ENCODE measurements around the gene GLYATL2.

The GLYATL2 gene

GRCh38 chr11:58844361-58845005, at the start of gene GLYATL2:
GLYATL2 (minus strand) TSS chr11:58844704; CDS start chr11:58839612, 5,092 bp downstream.
- DNase-seq (ENCODE audit: low read depth): no peak

GRCh38 chr11:58893899-58894298, 49.4 kb upstream of the GLYATL2 start:
- DNase-seq (ENCODE audit: low read depth): no peak

GRCh38 chr11:58888579-58888978, 44.1 kb upstream of the GLYATL2 start:
- DNase-seq (ENCODE audit: low read depth): no peak

GRCh38 chr11:58887452-58887851, 42.9 kb upstream of the GLYATL2 start:
- DNase-seq (ENCODE audit: low read depth): no peak

- no peak for DNase-seq (ENCODE audit: low read depth)
Measured at GRCh38 chr11:58880625-58881024, 36.1 kb upstream of the GLYATL2 start.

- no peak for DNase-seq (ENCODE audit: low read depth)
Measured at GRCh38 chr11:58880166-58880565, 35.7 kb upstream of the GLYATL2 start.

- no peak for DNase-seq (ENCODE audit: low read depth)
Measured at GRCh38 chr11:58867556-58867955, 23.1 kb upstream of the GLYATL2 start.

GRCh38 chr11:58866788-58867187, 22.3 kb upstream of the GLYATL2 start:
- no peak for DNase-seq (ENCODE audit: low read depth)

GRCh38 chr11:58864335-58864734, 19.8 kb upstream of the GLYATL2 start:
- DNase-seq (ENCODE audit: low read depth): no peak

GRCh38 chr11:58863697-58864096, 19.2 kb upstream of the GLYATL2 start:
- DNase-seq (ENCODE audit: low read depth): no peak

- no peak for DNase-seq (ENCODE audit: low read depth)
Measured at GRCh38 chr11:58861533-58861932, 17.0 kb upstream of the GLYATL2 start.

- DNase-seq (ENCODE audit: low read depth): no peak
Measured at GRCh38 chr11:58856806-58857205, 12.3 kb upstream of the GLYATL2 start.

GRCh38 chr11:58845386-58845785, 882 bp upstream of the GLYATL2 start:
- no peak for DNase-seq (ENCODE audit: low read depth)

- no peak for DNase-seq (ENCODE audit: low read depth)
Measured at GRCh38 chr11:58837707-58838388, 6.7 kb downstream of the GLYATL2 start.

- DNase-seq (ENCODE audit: low read depth): no peak
Measured at GRCh38 chr11:58832056-58832645, 12.4 kb downstream of the GLYATL2 start.

GRCh38 chr11:58830673-58831301, 13.7 kb downstream of the GLYATL2 start:
- DNase-seq (ENCODE audit: low read depth): no peak

- no peak for DNase-seq (ENCODE audit: low read depth)
Measured at GRCh38 chr11:58829786-58830185, 14.7 kb downstream of the GLYATL2 start.

- DNase-seq (ENCODE audit: low read depth): no peak
Measured at GRCh38 chr11:58813693-58814092, 30.8 kb downstream of the GLYATL2 start.

- no peak for DNase-seq (ENCODE audit: low read depth)
Measured at GRCh38 chr11:58811499-58811898, 33.0 kb downstream of the GLYATL2 start.

GRCh38 chr11:58807343-58807742, 37.2 kb downstream of the GLYATL2 start:
- no peak for DNase-seq (ENCODE audit: low read depth)

GRCh38 chr11:58805065-58805464, 39.4 kb downstream of the GLYATL2 start:
- DNase-seq (ENCODE audit: low read depth): no peak

GRCh38 chr11:58801974-58802545, 42.4 kb downstream of the GLYATL2 start:
- no peak for DNase-seq (ENCODE audit: low read depth)

- DNase-seq (ENCODE audit: low read depth): no peak
Measured at GRCh38 chr11:58801302-58801701, 43.2 kb downstream of the GLYATL2 start.

Measured in stimulated activated CD4-positive, alpha-beta T cell treated with anti-CD3 and anti-CD28 coated beads, Interleukin-2, amount 100 ng/mL, for 4 hours (primary cell).